ENCODE data around the gene EPO.
"Not testable (repeated sequence)": the region's sequence is repeated elsewhere in the genome, so short reads cannot be mapped to it uniquely, and the experiment has no call there.

The EPO gene

GRCh38 chr7:100683659-100684533 lies 36.4 kb upstream of the EPO start:
- no peak for DNase-seq

GRCh38 chr7:100684534-100685042 lies 35.7 kb upstream of the EPO start:
- no peak for DNase-seq

- DNase-seq: no peak
Measured at GRCh38 chr7:100685049-100685605, 35.1 kb upstream of the EPO start.

GRCh38 chr7:100685631-100686145 lies 34.6 kb upstream of the EPO start:
- no peak for DNase-seq

- DNase-seq: no peak
Measured at GRCh38 chr7:100686201-100686821, 34.0 kb upstream of the EPO start.

- DNase-seq: no peak
Measured at GRCh38 chr7:100686822-100687211, 33.5 kb upstream of the EPO start.

GRCh38 chr7:100687261-100687660 lies 33.0 kb upstream of the EPO start:
- no peak for DNase-seq

- no peak for DNase-seq
Measured at GRCh38 chr7:100687751-100688300, 32.4 kb upstream of the EPO start.

GRCh38 chr7:100688326-100688860 lies 31.9 kb upstream of the EPO start:
- no peak for DNase-seq

- no peak for DNase-seq
Measured at GRCh38 chr7:100689230-100690135, 30.8 kb upstream of the EPO start.

GRCh38 chr7:100691676-100692577 lies 28.3 kb upstream of the EPO start:
- DNase-seq: peak; percentile 17

- DNase-seq: no peak
Measured at GRCh38 chr7:100692578-100692961, 27.7 kb upstream of the EPO start.

- DNase-seq: no peak
Measured at GRCh38 chr7:100693312-100694097, 26.8 kb upstream of the EPO start.

- DNase-seq: peak; percentile 37
Measured at GRCh38 chr7:100694098-100694745, 26.0 kb upstream of the EPO start, which contains the start of gene GIGYF1. Gene GIGYF1 (minus strand): TSS chr7:100694250. CDS start chr7:100688238, 6,012 bp downstream.

- DNase-seq: no peak
Measured at GRCh38 chr7:100696123-100696521, 24.1 kb upstream of the EPO start.

GRCh38 chr7:100699018-100699417 lies 21.2 kb upstream of the EPO start:
- DNase-seq: no peak

GRCh38 chr7:100701089-100701488 lies 19.2 kb upstream of the EPO start:
- DNase-seq: not testable (repeated sequence)

GRCh38 chr7:100705320-100705752 lies 14.9 kb upstream of the EPO start:
- peak; percentile 17 for DNase-seq

All from NCI-H510A (cell line).